ENCODE measurements around the gene B4GALT6. TPM values are rescaled to one million over a fixed set of nuclear protein-coding genes. Genes with fewer than 3 reads are reported as not detected.

The B4GALT6 gene
- total and polyA plus RNA-seq, 9 of the 15 experiments (the other 6 are each of a cell fraction or from before 2014, with no cell fraction given): 0.03 to 0.27 (median 0.08) TPM

DNA sequence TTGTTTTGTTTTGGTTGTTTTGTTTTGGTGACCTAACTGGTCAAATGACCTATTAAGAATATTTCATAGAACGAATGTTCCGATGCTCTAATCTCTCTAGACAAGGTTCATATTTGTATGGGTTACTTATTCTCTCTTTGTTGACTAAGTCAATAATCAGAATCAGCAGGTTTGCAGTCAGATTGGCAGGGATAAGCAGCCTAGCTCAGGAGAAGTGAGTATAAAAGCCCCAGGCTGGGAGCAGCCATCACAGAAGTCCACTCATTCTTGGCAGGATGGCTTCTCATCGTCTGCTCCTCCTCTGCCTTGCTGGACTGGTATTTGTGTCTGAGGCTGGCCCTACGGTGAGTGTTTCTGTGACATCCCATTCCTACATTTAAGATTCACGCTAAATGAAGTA lies 92.8 kb downstream of the B4GALT6 start, which contains the start of gene TTR (continued):
- TF ChIP-seq, protein P1, sequence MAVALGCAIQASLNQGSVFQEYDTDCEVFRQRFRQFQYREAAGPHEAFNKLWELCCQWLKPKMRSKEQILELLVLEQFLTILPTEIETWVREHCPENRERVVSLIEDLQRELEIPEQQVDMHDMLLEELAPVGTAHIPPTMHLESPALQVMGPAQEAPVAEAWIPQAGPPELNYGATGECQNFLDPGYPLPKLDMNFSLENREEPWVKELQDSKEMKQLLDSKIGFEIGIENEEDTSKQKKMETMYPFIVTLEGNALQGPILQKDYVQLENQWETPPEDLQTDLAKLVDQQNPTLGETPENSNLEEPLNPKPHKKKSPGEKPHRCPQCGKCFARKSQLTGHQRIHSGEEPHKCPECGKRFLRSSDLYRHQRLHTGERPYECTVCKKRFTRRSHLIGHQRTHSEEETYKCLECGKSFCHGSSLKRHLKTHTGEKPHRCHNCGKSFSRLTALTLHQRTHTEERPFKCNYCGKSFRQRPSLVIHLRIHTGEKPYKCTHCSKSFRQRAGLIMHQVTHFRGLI (CRISPR knock-in tag; IDR thresholded peaks at IDR 0.05): no peak
- TF ChIP-seq ILK (tag; IDR thresholded peaks at IDR 0.05; ENCODE audit: borderline replicate concordance, low read depth) (no peak), IFI16 (CRISPR knock-in tag; IDR thresholded peaks at IDR 0.05) (no peak), ZNF766 (CRISPR knock-in tag; conservative IDR thresholded peaks at IDR 0.05) (no peak), JUN (IDR thresholded peaks at IDR 0.05; ENCODE audit: borderline replicate concordance, low read depth, low read length) (no peak), JUN (CRISPR knock-in tag; IDR thresholded peaks at IDR 0.05; ENCODE audit: borderline replicate concordance) (no peak), PHB (CRISPR knock-in tag; IDR thresholded peaks at IDR 0.05) (no peak), CBFA2T2 (conservative IDR thresholded peaks at IDR 0.05) (no peak), MCM5 (IDR thresholded peaks at IDR 0.05; ENCODE audit: low read depth) (no peak)
- TF ChIP-seq, protein P2, sequence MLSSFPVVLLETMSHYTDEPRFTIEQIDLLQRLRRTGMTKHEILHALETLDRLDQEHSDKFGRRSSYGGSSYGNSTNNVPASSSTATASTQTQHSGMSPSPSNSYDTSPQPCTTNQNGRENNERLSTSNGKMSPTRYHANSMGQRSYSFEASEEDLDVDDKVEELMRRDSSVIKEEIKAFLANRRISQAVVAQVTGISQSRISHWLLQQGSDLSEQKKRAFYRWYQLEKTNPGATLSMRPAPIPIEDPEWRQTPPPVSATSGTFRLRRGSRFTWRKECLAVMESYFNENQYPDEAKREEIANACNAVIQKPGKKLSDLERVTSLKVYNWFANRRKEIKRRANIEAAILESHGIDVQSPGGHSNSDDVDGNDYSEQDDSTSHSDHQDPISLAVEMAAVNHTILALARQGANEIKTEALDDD (IDR thresholded peaks at IDR 0.05): no peak
- TF ChIP-seq, protein P3, sequence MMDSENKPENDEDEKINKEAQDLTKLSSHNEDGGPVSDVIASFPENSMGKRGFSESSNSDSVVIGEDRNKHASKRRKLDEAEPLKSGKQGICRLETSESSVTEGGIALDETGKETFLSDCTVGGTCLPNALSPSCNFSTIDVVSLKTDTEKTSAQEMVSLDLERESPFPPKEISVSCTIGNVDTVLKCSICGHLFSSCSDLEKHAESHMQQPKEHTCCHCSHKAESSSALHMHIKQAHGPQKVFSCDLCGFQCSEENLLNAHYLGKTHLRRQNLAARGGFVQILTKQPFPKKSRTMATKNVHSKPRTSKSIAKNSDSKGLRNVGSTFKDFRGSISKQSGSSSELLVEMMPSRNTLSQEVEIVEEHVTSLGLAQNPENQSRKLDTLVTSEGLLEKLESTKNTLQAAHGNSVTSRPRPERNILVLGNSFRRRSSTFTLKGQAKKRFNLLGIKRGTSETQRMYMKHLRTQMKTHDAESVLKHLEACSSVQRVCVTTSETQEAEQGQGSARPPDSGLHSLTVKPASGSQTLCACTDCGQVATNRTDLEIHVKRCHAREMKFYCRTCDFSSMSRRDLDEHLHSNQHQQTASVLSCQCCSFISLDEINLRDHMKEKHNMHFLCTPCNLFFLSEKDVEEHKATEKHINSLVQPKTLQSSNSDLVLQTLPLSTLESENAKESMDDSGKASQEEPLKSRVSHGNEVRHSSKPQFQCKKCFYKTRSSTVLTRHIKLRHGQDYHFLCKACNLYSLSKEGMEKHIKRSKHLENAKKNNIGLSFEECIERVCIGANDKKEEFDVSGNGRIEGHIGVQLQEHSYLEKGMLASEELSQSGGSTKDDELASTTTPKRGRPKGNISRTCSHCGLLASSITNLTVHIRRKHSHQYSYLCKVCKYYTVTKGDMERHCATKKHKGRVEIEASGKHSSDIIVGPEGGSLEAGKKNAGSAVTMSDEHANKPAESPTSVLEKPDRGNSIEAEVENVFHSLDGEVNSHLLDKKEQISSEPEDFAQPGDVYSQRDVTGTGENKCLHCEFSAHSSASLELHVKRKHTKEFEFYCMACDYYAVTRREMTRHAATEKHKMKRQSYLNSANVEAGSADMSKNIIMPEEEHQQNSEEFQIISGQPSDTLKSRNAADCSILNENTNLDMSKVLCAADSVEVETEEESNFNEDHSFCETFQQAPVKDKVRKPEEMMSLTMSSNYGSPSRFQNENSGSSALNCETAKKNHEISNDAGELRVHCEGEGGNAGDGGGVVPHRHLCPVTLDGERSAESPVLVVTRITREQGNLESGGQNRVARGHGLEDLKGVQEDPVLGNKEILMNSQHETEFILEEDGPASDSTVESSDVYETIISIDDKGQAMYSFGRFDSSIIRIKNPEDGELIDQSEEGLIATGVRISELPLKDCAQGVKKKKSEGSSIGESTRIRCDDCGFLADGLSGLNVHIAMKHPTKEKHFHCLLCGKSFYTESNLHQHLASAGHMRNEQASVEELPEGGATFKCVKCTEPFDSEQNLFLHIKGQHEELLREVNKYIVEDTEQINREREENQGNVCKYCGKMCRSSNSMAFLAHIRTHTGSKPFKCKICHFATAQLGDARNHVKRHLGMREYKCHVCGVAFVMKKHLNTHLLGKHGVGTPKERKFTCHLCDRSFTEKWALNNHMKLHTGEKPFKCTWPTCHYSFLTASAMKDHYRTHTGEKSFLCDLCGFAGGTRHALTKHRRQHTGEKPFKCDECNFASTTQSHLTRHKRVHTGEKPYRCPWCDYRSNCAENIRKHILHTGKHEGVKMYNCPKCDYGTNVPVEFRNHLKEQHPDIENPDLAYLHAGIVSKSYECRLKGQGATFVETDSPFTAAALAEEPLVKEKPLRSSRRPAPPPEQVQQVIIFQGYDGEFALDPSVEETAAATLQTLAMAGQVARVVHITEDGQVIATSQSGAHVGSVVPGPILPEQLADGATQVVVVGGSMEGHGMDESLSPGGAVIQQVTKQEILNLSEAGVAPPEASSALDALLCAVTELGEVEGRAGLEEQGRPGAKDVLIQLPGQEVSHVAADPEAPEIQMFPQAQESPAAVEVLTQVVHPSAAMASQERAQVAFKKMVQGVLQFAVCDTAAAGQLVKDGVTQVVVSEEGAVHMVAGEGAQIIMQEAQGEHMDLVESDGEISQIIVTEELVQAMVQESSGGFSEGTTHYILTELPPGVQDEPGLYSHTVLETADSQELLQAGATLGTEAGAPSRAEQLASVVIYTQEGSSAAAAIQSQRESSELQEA (IDR thresholded peaks at IDR 0.05; ENCODE audit: low read depth): no peak
